Endothelial cell of umbilical vein (primary cell): ENCODE results near the gene AHNAK2. TPM values are rescaled to one million over a fixed set of nuclear protein-coding genes. Genes with fewer than 3 reads are reported as not detected.

ENCODE experiments used
- BruUV-seq: library from RNA; stranded (reverse); fragments of 400-500 nt; replicated peaks from 2 replicates; lab custom pipeline; 2021; lab: Mats Ljungman, UMichigan
- CTCF ChIA-PET: fragments of 300-600, 350-600 bp; sonication (Branson Sonifier 250); formaldehyde crosslinking; loops from one replicate; lab custom pipeline; 2021; ENCODE audit warnings: antibody characterized with exemption, inconsistent platforms; lab: Charles Lee
- POLR2A ChIA-PET: fragments of 300-600, 350-600 bp; sonication (Branson Sonifier 250); formaldehyde crosslinking; loops from one replicate; lab custom pipeline; 2021; ENCODE audit warnings: antibody characterized with exemption, inconsistent platforms; lab: Charles Lee
- DNase-seq: peaks from one replicate; pipeline ENCODE4 v3.0.0-alpha.2; 2011; ENCODE audit warnings: low read depth, low spot score
- FAIRE-seq: peaks from 2 replicates; lab custom pipeline; 2011; peaks lifted over from hg19 to GRCh38; lab: Jason Lieb, UNC
- H2AFZ ChIP-seq: 2 replicates; pipeline ENCODE4 v1.6.0; 2012; ENCODE audit warnings: low read depth, low read length, control low read depth, inconsistent platforms
- H3K27ac ChIP-seq: 2 replicates; pipeline ENCODE4 v1.5.1; 2011; ENCODE audit warnings: low read depth, mild to moderate bottlenecking, control low read depth, low read length, moderate library complexity; ENCODE audit not compliant: insufficient read depth
- H3K27me3 ChIP-seq, 2 experiments: 2 replicates each; pipeline versions ENCODE4 v1.6.0 to v1.6.1; 2011; ENCODE audit warnings: low read length in 2 of 2, mixed read lengths in 1 of 2; ENCODE audit not compliant: control insufficient read depth in 2 of 2, insufficient read depth in 2 of 2
- H3K36me3 ChIP-seq, 2 experiments: 2 replicates in 1 of 2; 3 replicates in 1 of 2; pipeline ENCODE4 v1.5.1; 2011; ENCODE audit warnings: low read length in 2 of 2, mild to moderate bottlenecking in 1 of 2, moderate library complexity in 1 of 2; ENCODE audit not compliant: control insufficient read depth in 2 of 2, insufficient read depth in 2 of 2; ENCODE audit errors: extremely low read depth in 1 of 2
- H3K4me1 ChIP-seq: 3 replicates; pipeline ENCODE4 v1.5.1; 2011; ENCODE audit warnings: mild to moderate bottlenecking, low read length; ENCODE audit not compliant: control insufficient read depth, insufficient read depth; ENCODE audit errors: extremely low read depth
- H3K4me2 ChIP-seq: 2 replicates; pipeline ENCODE4 v1.6.1; 2011; ENCODE audit warnings: low read length, control low read depth, mixed read lengths; ENCODE audit not compliant: insufficient read depth
- H3K4me3 ChIP-seq, 3 experiments: fragments of 200-600 bp in 1 of 3; sonication (generic), shearing (Covaris generic) in 1 of 3; replicated peaks in 1 of 3; 2 replicates each; pipeline ENCODE4 v1.5.1; 2011 to 2016; ENCODE audit warnings: control low read depth in 3 of 3, low read length in 3 of 3, mild to moderate bottlenecking in 2 of 3, inconsistent platforms in 1 of 3, low read depth in 1 of 3, moderate library complexity in 1 of 3; ENCODE audit not compliant: insufficient read depth in 1 of 3
- H3K79me2 ChIP-seq: 2 replicates; pipeline ENCODE4 v1.6.0; 2012; ENCODE audit warnings: low read length, inconsistent platforms; ENCODE audit not compliant: control insufficient read depth, insufficient read depth
- H3K9ac ChIP-seq: replicated peaks from 2 replicates; pipeline ENCODE3; 2011; ENCODE audit warnings: low read length, control low read depth; ENCODE audit not compliant: insufficient read depth; ENCODE audit errors: extremely low read depth
- H3K9me1 ChIP-seq: replicated peaks from 3 replicates; pipeline ENCODE4 v1.6.0; 2011; ENCODE audit warnings: mild to moderate bottlenecking, low read length; ENCODE audit not compliant: control insufficient read depth, insufficient read depth; ENCODE audit errors: extremely low read depth
- H3K9me3 ChIP-seq: replicated peaks from 2 replicates; pipeline ENCODE4 v1.5.1; 2012; ENCODE audit warnings: low read length, inconsistent platforms; ENCODE audit not compliant: control insufficient read depth, insufficient read depth
- H4K20me1 ChIP-seq: replicated peaks from 2 replicates; pipeline ENCODE3; 2011; ENCODE audit warnings: mild to moderate bottlenecking, low read length; ENCODE audit not compliant: control insufficient read depth, insufficient read depth; ENCODE audit errors: extremely low read depth
- CTCF ChIP-seq, 2 donors: IDR thresholded peaks; 1 replicate in 1 of 2; 2 replicates in 1 of 2; pipeline ENCODE4 v1.5.1; 2011; ENCODE audit warnings: low read length in 2 of 2, mild to moderate bottlenecking in 2 of 2, moderate library complexity in 2 of 2, control low read depth in 1 of 2, inconsistent platforms in 1 of 2, low read depth in 1 of 2; ENCODE audit not compliant: insufficient read depth in 1 of 2; ENCODE audit errors: extremely low read depth in 1 of 2
- EZH2 ChIP-seq: IDR thresholded peaks from 2 replicates; pipeline ENCODE4 v1.6.1; 2012; ENCODE audit warnings: borderline replicate concordance, low read depth, mild to moderate bottlenecking, moderate library complexity, low read length, inconsistent platforms; ENCODE audit not compliant: severe bottlenecking
- FOS ChIP-seq: IDR thresholded peaks from 2 replicates; pipeline ENCODE4 v1.6.1; 2011; ENCODE audit warnings: mild to moderate bottlenecking, low read length, moderate library complexity, borderline replicate concordance; ENCODE audit not compliant: insufficient read depth
- GATA2 ChIP-seq: IDR thresholded peaks from 2 replicates; pipeline ENCODE4 v1.7.0; 2011; ENCODE audit warnings: low read depth, mild to moderate bottlenecking, moderate library complexity, mixed read lengths, low read length; ENCODE audit not compliant: insufficient read length, insufficient read depth
- JUN ChIP-seq: IDR thresholded peaks from 2 replicates; pipeline ENCODE4 v1.6.1; 2011; ENCODE audit warnings: borderline replicate concordance, low read depth; ENCODE audit not compliant: insufficient read length, insufficient read depth
- MAX ChIP-seq: IDR thresholded peaks from 2 replicates; pipeline ENCODE4 v1.6.1; 2011; ENCODE audit not compliant: insufficient read depth, insufficient read length
- MYC ChIP-seq: IDR thresholded peaks from one replicate; pipeline ENCODE4 v1.6.1; 2011; ENCODE audit warnings: mild to moderate bottlenecking, low read depth, low read length
- POLR2A ChIP-seq: IDR thresholded peaks from 2 replicates; pipeline ENCODE4 v1.6.1; 2012; ENCODE audit warnings: low read depth, mild to moderate bottlenecking, control low read depth, low read length
- POLR2AphosphoS5 ChIP-seq: IDR thresholded peaks from 2 replicates; pipeline ENCODE4 v1.6.1; 2012; ENCODE audit warnings: low read depth, mild to moderate bottlenecking, control low read depth, low read length, moderate library complexity; ENCODE audit not compliant: insufficient read depth
- dilution Hi-C: fragments of 300-500 bp; cut with MboI; formaldehyde crosslinking; loops from one replicate; pipeline ENCODE4 v1.15.0; 2019; ENCODE audit warnings: low sequenced_read_pairs; ENCODE audit not compliant: extremely low pct_ligation_motif_present
- intact Hi-C: fragments of 100-400 bp; cut with micrococcal nuclease; formaldehyde crosslinking; loops from one replicate; pipeline ENCODE4 v1.10.0; 2022
- polyA plus RNA-seq, 4 experiments: library from polyadenylated mRNA; depleted of rRNA in 3 of 4; stranded (reverse) in 3 of 4; unstranded in 1 of 4; fragments of >200 nt; gene quantifications; 2 replicates each; pipeline versions ENCODE4 v1.2.1 to v1.2.3, GENCODE V29; 2011 to 2012; ENCODE audit warnings: missing spikeins in 1 of 4
- total RNA-seq: library from RNA; stranded (reverse); gene quantifications from 2 replicates; pipeline ENCODE4 v1.2.3, GENCODE V29; 2021

AHNAK2 gene
- total and polyA plus RNA-seq, 2 donors (not counting 3 experiments of a cell fraction or from before 2014, with no cell fraction given), result 17.7 to 68.7 TPM

DNA sequence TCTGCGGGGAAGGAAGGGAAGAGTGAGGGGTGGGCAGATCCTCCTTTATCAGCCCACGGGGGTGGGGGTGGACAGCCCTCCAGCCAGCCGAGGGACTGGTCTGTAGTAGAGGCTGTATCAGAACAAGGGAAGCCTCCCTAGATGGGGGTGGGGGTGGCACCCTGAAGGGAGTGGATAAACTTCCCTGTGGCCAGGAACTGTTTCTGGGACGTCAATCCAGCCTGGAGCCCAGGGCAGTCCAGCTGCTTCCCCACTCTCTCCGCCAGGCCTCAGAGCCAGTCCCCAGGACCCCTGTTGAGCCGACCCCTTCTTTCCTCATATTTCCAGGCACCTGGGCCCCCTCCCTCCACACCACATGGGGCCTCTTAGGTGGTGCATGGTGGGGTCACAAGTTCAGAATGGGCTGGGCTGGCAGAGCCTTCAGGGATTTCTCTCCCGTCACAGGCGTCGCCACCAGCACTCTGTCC is 46.8 kb downstream of the AHNAK2 start:
- Histone ChIP-seq H2AFZ (no peak overlapping the region), H3K4me2 (no peak overlapping the region), H3K4me3 (no peak overlapping the region), H4K20me1 (no peaks in the 10 kb centered on the region), H3K27me3 (peaks cover 3 to 11% of the 10 kb centered on the region in 2 experiments), H3K9me3 (no peaks in the 10 kb centered on the region), H3K79me2 (no peaks in the 10 kb centered on the region), H3K27ac (no peak overlapping the region), H3K9me1 (no peaks in the 10 kb centered on the region), H3K36me3 (no peaks in the 10 kb centered on the region), H3K9ac (no peak overlapping the region), H3K4me1 (peaks cover 6% of the 10 kb centered on the region)
- TF ChIP-seq FOS (no peak), CTCF (IDR thresholded peaks at IDR 0.05; ENCODE audit: extremely low read depth in 1 of 2, insufficient read depth in 1 of 2, low read depth in 1 of 2, low read length in 2 of 2) (no peak), POLR2A (no peak), EZH2 (no peak), POLR2AphosphoS5 (no peak), MYC (no peak), MAX (no peak), GATA2 (no peak), JUN (no peak)
- FAIRE-seq (no peak), DNase-seq (no peak)
- ChIA-PET POLR2A (no interaction called here), CTCF (interaction anchor here (1.8 to 3.0 kb wide), 2 partner anchors 39 to 114 kb away, joined by 7 to 39 read pairs; no protein-coding TSS in a partner anchor)
- intact Hi-C loops (no loop called here), dilution Hi-C loops (loop anchor here (10.0 kb wide), 1 partner anchor 143 kb away; no protein-coding TSS in a partner anchor)
- BruUV-seq, result no TSS peak
